Gastroesophageal sphincter (tissue), 4 donors: ENCODE results near the gene MTCL1. TPM values are rescaled to one million over a fixed set of nuclear protein-coding genes. Genes with fewer than 3 reads are reported as not detected.

Experiments
- ATAC-seq: fragments of 150-250 bp; one replicate; pipeline ENCODE4 v1.9.1; 2016; ENCODE audit warnings: mild to moderate bottlenecking, moderate library complexity
- H3K27ac ChIP-seq, 4 donors: fragments of 200-600 bp; sonication (generic) in 3 of 4; 1 replicate in 3 of 4; 2 replicates in 1 of 4; pipeline ENCODE4 v1.5.1; 2016 to 2019
- H3K27me3 ChIP-seq: fragments of 200-600 bp; sonication (generic); one replicate; pipeline ENCODE4 v1.5.1; 2019
- H3K36me3 ChIP-seq, 2 donors: fragments of 200-600 bp; sonication (generic); one replicate each; pipeline ENCODE4 v1.5.1; 2019; ENCODE audit warnings: control low read depth in 1 of 2
- H3K4me1 ChIP-seq, 3 donors: fragments of 200-600 bp; sonication (generic); 1 replicate in 2 of 3; 2 replicates in 1 of 3; pipeline ENCODE4 v1.5.1; 2016 to 2019; ENCODE audit warnings: control low read depth in 2 of 3
- H3K4me3 ChIP-seq, 2 donors: fragments of 200-600 bp; sonication (generic); one replicate each; pipeline ENCODE4 v1.5.1; 2019; ENCODE audit warnings: mild to moderate bottlenecking in 1 of 2, moderate library complexity in 1 of 2
- H3K9me3 ChIP-seq, 3 donors: fragments of 200-600 bp; sonication (generic); one replicate each; pipeline ENCODE4 v1.5.1; 2017 to 2019; ENCODE audit warnings: control low read depth in 2 of 3
- EP300 ChIP-seq: sonication (generic); formaldehyde crosslinking; IDR thresholded peaks from one replicate; pipeline ENCODE4 v1.6.1; 2017; ENCODE audit warnings: antibody characterized with exemption, mild to moderate bottlenecking
- POLR2A ChIP-seq, 2 donors: fragments of 450-650 bp; IDR thresholded peaks; one replicate each; pipeline ENCODE4 v1.6.1; 2017; ENCODE audit warnings: antibody characterized with exemption in 2 of 2, mild to moderate bottlenecking in 2 of 2, moderate library complexity in 1 of 2
- POLR2AphosphoS5 ChIP-seq: sonication (generic); formaldehyde crosslinking; IDR thresholded peaks from one replicate; pipeline ENCODE4 v1.6.1; 2017; ENCODE audit warnings: antibody characterized with exemption
- WGBS, 2 donors: methylation state at CpG; one replicate each; pipeline ENCODE4 v1.1.5; 2018; ENCODE audit warnings: low coverage in 1 of 2; 5-methylcytosine and 5-hydroxymethylcytosine counted together
- total RNA-seq, 4 donors: library from RNA; depleted of rRNA; stranded (reverse); fragments of >200 nt; gene quantifications; one replicate each; pipeline ENCODE4 v1.1.0, GENCODE V29; 2016
- TF ChIP-seq, protein P1 (sequence below), 4 experiments: fragments of 200-600 bp in 2 of 4; fragments of 450-650 bp in 2 of 4; sonication (generic) in 1 of 4; IDR thresholded peaks; one replicate each; pipeline ENCODE4 v1.5.1; 2017 to 2019; ENCODE audit warnings: antibody characterized with exemption in 4 of 4, mild to moderate bottlenecking in 2 of 4, moderate library complexity in 2 of 4

Gene MTCL1
- total RNA-seq, 4 donors from 2014 or later = 35.0 to 68.0 (median 51.4) TPM

DNA sequence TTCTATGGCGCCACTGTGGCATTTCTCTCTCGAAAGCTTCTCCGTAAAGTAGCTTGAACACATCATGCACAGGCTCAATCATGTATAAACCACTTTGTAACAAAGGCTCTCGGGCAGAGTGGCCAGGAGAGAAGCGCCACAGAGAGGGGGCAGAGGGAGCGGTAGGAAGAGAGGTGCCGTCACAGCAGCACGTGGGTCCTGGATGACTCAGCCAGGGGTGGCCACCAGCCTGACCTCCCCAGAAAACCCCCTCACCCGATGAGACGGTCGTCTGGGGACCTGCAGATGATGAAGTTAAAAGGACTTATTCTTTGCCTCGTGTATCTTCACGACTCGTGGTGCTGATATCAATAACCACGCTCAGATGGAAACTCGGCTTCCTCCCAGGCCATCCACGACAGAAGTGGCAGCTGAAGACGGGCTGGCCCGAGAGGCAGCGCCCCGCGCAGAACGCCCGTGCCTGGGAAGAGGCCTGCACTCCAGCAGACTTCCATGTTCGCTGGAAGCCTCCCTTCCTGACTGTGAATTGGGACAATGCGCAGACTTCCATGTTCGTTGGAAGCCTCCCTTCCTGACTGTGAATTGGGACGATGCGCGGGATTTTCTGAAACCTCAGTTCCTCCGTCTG, 46.4 kb upstream of the MTCL1 start:
- Histone ChIP-seq H3K9me3 (no peaks in the 10 kb centered on the region), H3K27ac (no peak overlapping the region), H3K4me1 (peaks cover 0 to 4% (median 0%) of the 10 kb centered on the region in 3 donors), H3K4me3 (no peak overlapping the region), H3K27me3 (peaks cover 8% of the 10 kb centered on the region), H3K36me3 (no peaks in the 10 kb centered on the region)
- no peak for ATAC-seq
- TF ChIP-seq, protein P1, sequence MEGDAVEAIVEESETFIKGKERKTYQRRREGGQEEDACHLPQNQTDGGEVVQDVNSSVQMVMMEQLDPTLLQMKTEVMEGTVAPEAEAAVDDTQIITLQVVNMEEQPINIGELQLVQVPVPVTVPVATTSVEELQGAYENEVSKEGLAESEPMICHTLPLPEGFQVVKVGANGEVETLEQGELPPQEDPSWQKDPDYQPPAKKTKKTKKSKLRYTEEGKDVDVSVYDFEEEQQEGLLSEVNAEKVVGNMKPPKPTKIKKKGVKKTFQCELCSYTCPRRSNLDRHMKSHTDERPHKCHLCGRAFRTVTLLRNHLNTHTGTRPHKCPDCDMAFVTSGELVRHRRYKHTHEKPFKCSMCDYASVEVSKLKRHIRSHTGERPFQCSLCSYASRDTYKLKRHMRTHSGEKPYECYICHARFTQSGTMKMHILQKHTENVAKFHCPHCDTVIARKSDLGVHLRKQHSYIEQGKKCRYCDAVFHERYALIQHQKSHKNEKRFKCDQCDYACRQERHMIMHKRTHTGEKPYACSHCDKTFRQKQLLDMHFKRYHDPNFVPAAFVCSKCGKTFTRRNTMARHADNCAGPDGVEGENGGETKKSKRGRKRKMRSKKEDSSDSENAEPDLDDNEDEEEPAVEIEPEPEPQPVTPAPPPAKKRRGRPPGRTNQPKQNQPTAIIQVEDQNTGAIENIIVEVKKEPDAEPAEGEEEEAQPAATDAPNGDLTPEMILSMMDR (IDR thresholded peaks at IDR 0.05) = no peak
- no peak for TF ChIP-seq EP300
- TF ChIP-seq POLR2AphosphoS5 = no peak
- no peak for TF ChIP-seq POLR2A (IDR thresholded peaks at IDR 0.05)
- WGBS, 2 donors = 82 to 89% methylated on average over 6 to 17 of the region's 31 CpGs

DNA sequence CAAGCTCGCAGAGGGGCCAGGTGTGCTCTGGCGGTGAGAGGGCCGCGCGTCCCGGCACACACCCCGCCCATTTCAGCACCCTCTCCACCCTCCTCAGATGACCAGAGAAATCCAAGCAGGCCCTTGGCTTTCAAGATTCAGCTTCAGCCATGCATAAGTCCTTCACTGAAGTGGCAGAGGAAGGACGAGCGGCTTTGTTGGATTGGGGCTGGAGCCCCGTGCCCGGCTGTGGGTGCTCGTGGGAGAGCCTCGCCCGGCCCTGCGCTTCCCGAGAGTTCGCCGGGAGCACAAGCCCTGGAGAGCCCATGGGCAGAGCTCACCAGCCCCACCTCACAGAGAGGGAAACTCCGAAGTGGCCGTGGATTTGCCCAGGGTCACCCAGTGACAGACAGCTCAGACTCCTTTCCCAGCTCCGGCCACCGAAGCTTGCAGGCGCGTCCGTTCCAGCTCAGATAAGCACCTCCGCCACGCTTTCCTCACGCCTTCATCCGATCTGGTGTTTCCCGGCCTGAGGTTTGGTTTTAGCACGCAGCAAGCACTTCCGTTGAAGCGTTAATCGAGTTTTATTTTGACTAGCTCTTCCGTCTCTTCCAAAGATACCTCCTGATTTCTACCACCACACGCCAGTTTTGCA, 45.6 kb upstream of the MTCL1 start:
- no peaks in the 10 kb centered on the region for H3K9me3 ChIP-seq
- 80 to 91% methylated on average over 1 to 11 of the region's 36 CpGs for WGBS, 2 donors
- peaks cover 0 to 4% (median 0%) of the 10 kb centered on the region in 3 donors for H3K4me1 ChIP-seq
- peaks cover 8% of the 10 kb centered on the region for H3K27me3 ChIP-seq
- no peaks in the 10 kb centered on the region for H3K36me3 ChIP-seq
- no peak for TF ChIP-seq POLR2AphosphoS5
- TF ChIP-seq, protein P1 (IDR thresholded peaks at IDR 0.05) = no peak
- no peak for TF ChIP-seq POLR2A (IDR thresholded peaks at IDR 0.05)
- no peak for TF ChIP-seq EP300
- no peak overlapping the region for H3K4me3 ChIP-seq
- no peak for ATAC-seq
- H3K27ac ChIP-seq = no peak overlapping the region

DNA sequence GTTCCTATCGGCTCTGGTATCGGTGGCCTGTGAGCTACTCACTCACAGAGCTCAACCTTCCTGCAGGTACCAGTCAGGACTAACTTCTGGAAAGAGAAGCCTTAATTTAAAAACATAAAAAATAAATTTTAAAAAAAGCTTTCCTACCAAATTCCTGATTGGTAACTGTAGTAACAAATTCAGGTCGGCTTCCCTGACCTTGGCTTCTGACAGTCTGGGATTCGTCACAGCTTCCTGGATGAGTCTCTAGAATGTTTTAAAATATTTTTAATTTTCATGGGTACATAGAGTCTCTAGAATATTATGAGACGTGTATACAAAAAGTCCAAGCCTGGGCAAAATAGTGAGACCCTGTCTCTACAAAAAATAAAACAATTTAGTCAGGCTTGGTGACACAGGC, 45.0 kb upstream of the MTCL1 start:
- Histone ChIP-seq H3K9me3 (no peaks in the 10 kb centered on the region), H3K27me3 (peaks cover 8% of the 10 kb centered on the region), H3K4me3 (no peak overlapping the region), H3K4me1 (peaks cover 0 to 4% (median 0%) of the 10 kb centered on the region in 3 donors), H3K27ac (no peak overlapping the region), H3K36me3 (no peaks in the 10 kb centered on the region)
- no peak for ATAC-seq
- WGBS, 2 donors = 71 to 90% methylated on average over 3 of the region's 5 CpGs
- TF ChIP-seq POLR2AphosphoS5 (no peak), EP300 (no peak), POLR2A (IDR thresholded peaks at IDR 0.05) (no peak)
- TF ChIP-seq, protein P1 (IDR thresholded peaks at IDR 0.05) = no peak

DNA sequence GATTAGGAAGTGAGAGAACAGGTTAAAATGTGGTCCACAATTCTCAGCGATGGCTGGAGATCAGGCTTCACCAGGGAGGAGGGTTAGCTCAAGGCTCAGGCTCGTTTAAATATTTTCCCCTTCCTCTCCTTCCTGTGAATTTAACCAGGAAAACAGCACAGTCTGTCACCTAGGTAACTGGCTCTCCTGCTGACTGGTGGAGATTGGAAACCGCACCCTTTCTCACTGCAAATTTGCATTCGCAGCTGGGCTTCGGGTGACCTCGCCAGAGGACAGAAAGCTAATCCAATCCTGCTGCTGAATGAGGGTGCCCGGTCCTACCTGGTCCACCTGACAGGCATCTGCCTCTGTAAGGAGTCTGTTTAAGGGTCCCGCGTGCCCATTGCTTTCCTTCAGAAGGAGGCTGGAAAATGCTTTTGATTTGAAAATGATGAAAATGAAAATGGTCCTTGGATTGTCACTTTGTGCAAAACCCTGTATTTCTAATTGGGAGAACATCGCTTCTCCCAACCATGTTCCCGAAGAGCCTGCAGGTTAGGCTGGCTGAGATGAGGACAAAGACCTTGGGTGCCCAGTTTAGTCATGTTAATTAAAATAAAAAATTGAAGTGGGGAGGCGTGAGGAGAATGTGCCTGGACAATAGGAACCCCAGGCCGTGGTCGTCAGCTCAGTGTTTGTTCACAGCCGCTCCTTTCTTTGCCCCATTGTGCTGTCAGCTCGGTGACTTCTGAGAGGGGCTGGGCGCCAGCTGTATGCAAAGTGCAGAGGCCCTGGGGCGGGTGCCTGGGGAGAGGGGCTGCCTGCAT, 43.4 kb upstream of the MTCL1 start:
- no peak overlapping the region for H3K4me3 ChIP-seq
- TF ChIP-seq POLR2A (IDR thresholded peaks at IDR 0.05) (no peak), POLR2AphosphoS5 (no peak), EP300 (no peak)
- TF ChIP-seq, protein P1 (IDR thresholded peaks at IDR 0.05) = no peak
- peaks cover 0 to 4% (median 0%) of the 10 kb centered on the region in 3 donors for H3K4me1 ChIP-seq
- 47 to 56% methylated on average over 4 of the region's 18 CpGs for WGBS, 2 donors
- H3K27me3 ChIP-seq = peaks cover 8% of the 10 kb centered on the region
- no peak overlapping the region for H3K27ac ChIP-seq
- H3K9me3 ChIP-seq = no peaks in the 10 kb centered on the region
- H3K36me3 ChIP-seq = no peaks in the 10 kb centered on the region
- ATAC-seq = no peak
